Lung (tissue), 12 donors: ENCODE data around the gene ARL11. TPM values are rescaled to one million over a fixed set of nuclear protein-coding genes. Genes with fewer than 3 reads are reported as not detected.

Experiments used
- ATAC-seq: fragments of 200-7000 bp; cut with Tn5 transposase; one replicate; pipeline ENCODE4 v1.9.1; 2020; ENCODE audit warnings: moderate number of reproducible peaks; ENCODE audit not compliant: insufficient read depth, low FRiP score
- DNase-seq, 3 donors: peaks; one replicate each; pipeline ENCODE4 v3.0.0-alpha.2; 2013 to 2017
- H3K27ac ChIP-seq, 2 donors: one replicate each; pipeline ENCODE4 v1.5.1; 2013; ENCODE audit warnings: mild to moderate bottlenecking in 2 of 2, moderate library complexity in 2 of 2, control low read depth in 1 of 2, inconsistent platforms in 1 of 2, low read depth in 1 of 2, low read length in 1 of 2
- H3K27me3 ChIP-seq, 3 donors: one replicate each; pipeline ENCODE4 v1.5.1; 2013; ENCODE audit warnings: low read length in 2 of 3; ENCODE audit not compliant: control insufficient read depth in 3 of 3, insufficient read depth in 3 of 3
- H3K36me3 ChIP-seq, 4 donors: one replicate each; pipeline ENCODE4 v1.5.1; 2013; ENCODE audit warnings: low read length in 4 of 4, mild to moderate bottlenecking in 1 of 4, moderate library complexity in 1 of 4; ENCODE audit not compliant: control insufficient read depth in 4 of 4, insufficient read depth in 4 of 4
- H3K4me1 ChIP-seq, 5 donors: one replicate each; pipeline ENCODE4 v1.5.1; 2013; ENCODE audit warnings: low read length in 5 of 5, mild to moderate bottlenecking in 2 of 5, moderate library complexity in 1 of 5; ENCODE audit not compliant: control insufficient read depth in 5 of 5, insufficient read depth in 5 of 5
- H3K4me3 ChIP-seq: one replicate; pipeline ENCODE4 v1.5.1; 2013; ENCODE audit warnings: mild to moderate bottlenecking, control low read depth, moderate library complexity
- H3K9ac ChIP-seq, 2 donors: one replicate each; pipeline ENCODE4 v1.5.1; 2013; ENCODE audit warnings: low read length in 2 of 2, control low read depth in 1 of 2; ENCODE audit not compliant: insufficient read depth in 1 of 2
- H3K9me3 ChIP-seq, 4 donors: one replicate each; pipeline ENCODE4 v1.5.1; 2013; ENCODE audit warnings: low read length in 3 of 4, mild to moderate bottlenecking in 1 of 4, moderate library complexity in 1 of 4; ENCODE audit not compliant: control insufficient read depth in 4 of 4, insufficient read depth in 3 of 4
- CTCF ChIP-seq: IDR thresholded peaks from 2 replicates; pipeline ENCODE4 v1.5.1; 2012; ENCODE audit warnings: mild to moderate bottlenecking; ENCODE audit errors: control extremely low read depth, extremely low read depth
- WGBS, 2 donors: extraction: QIAGEN DNeasy Blood & Tissue Kit; methylation state at CpG; one replicate each; pipeline ENCODE4 v1.1.7; 2013; 5-methylcytosine and 5-hydroxymethylcytosine counted together
- polyA plus RNA-seq, 2 donors: library from polyadenylated mRNA; stranded (reverse); fragments of 200-250 nt; gene quantifications; one replicate each; pipeline ENCODE4 v1.2.1, GENCODE V29; 2013
- total RNA-seq, 2 donors: library from RNA; depleted of rRNA in 1 of 2; stranded (reverse); fragments of >200 nt in 1 of 2; gene quantifications; one replicate each; pipeline ENCODE4 v1.2.1, GENCODE V29; 2014 to 2021
- donor health status: control.
- donor health status: control.
- donor health status: Bipolar disorder and iron deficiency.
- donor health status: healthy.
- donor health status: DM: yes; HTN: yes; CAD: no.

Gene ARL11
- total and polyA plus RNA-seq, 4 donors, result 1.1 to 8.9 (median 4.4) TPM

DNA sequence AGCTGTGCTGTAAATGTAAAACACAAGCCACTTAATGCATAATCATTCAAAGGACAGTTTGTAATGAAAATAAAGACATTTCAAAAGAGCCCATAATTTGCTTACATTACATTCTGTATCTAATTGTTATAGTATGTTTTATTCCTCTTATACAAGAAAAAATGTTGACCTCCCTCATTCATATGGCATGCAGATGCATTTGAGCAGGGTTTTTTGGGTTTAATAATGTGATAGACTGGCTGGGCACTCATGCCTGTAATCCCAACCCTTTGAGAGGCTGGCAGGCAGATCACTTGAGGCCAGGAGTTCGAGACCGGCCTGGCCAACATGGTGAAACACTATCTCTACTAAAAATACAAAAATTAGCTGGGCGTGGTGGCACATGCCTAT, 11.6 kb upstream of the ARL11 start:
- 89 to 90% methylated on average over 3 of the region's 3 CpGs for WGBS, 2 donors
- Histone ChIP-seq H3K4me1 (peaks cover 7 to 20% (median 11%) of the 10 kb centered on the region in 5 donors), H3K36me3 (no peaks in the 10 kb centered on the region), H3K4me3 (no peak overlapping the region), H3K9me3 (no peaks in the 10 kb centered on the region), H3K9ac (peak overlapping the region in 1 of 2 donors; percentile 33), H3K27me3 (no peaks in the 10 kb centered on the region), H3K27ac (peak overlapping the region in 1 of 2 donors; percentile 11)
- no peak for TF ChIP-seq CTCF
- DNase-seq (no peak), ATAC-seq (no peak)

- peaks cover 7 to 21% (median 13%) of the 10 kb centered on the region in 5 donors for H3K4me1 ChIP-seq
- WGBS, 2 donors, result 59 to 72% methylated on average over 22 of the region's 22 CpGs
- peaks cover 0 to 2% (median 0%) of the 10 kb centered on the region in 4 donors for H3K9me3 ChIP-seq
- no peak overlapping the region for H3K9ac ChIP-seq
- DNase-seq, result no peak
- no peaks in the 10 kb centered on the region for H3K36me3 ChIP-seq
- TF ChIP-seq CTCF, result no peak
- H3K27ac ChIP-seq, result peak overlapping the region in 1 of 2 donors; percentile 47
- H3K4me3 ChIP-seq, result no peak overlapping the region
- ATAC-seq, result no peak
- H3K27me3 ChIP-seq, result no peaks in the 10 kb centered on the region
Measured at GRCh38 chr13:49620170-49620621, 8.1 kb upstream of the ARL11 start.

GRCh38 chr13:49622174-49622946, 5.9 kb upstream of the ARL11 start:
- H3K27me3 ChIP-seq, result no peaks in the 10 kb centered on the region
- H3K9ac ChIP-seq, result no peak overlapping the region
- WGBS, 2 donors, result 61 to 73% methylated on average over 11 of the region's 11 CpGs
- H3K4me1 ChIP-seq, result peaks cover 0 to 15% (median 11%) of the 10 kb centered on the region in 5 donors
- ATAC-seq, result no peak
- TF ChIP-seq CTCF, result no peak
- peak; percentile 33 to 85 (median 58) for DNase-seq
- H3K9me3 ChIP-seq, result peaks cover 0 to 2% (median 0%) of the 10 kb centered on the region in 4 donors
- H3K36me3 ChIP-seq, result no peaks in the 10 kb centered on the region
- H3K4me3 ChIP-seq, result no peak overlapping the region
- peak overlapping the region in 1 of 2 donors; percentile 72 for H3K27ac ChIP-seq
